ENCODE results near the gene ERP44. TPM values are rescaled to one million over a fixed set of nuclear protein-coding genes. Genes with fewer than 3 reads are reported as not detected.
"Not testable (repeated sequence)": the region's sequence is repeated elsewhere in the genome, so short reads cannot be mapped to it uniquely, and the experiment has no call there.

Gene ERP44
- total RNA-seq, 1 experiment from 2014 or later: 17.4 TPM

- no peak for DNase-seq (ENCODE audit: low read depth)
Observed at GRCh38 chr9:100019541-100019940, 79.3 kb downstream of the ERP44 start.

GRCh38 chr9:100014846-100015245 is 84.0 kb downstream of the ERP44 start:
- DNase-seq (ENCODE audit: low read depth): no peak

- DNase-seq (ENCODE audit: low read depth): no peak
Observed at GRCh38 chr9:100013573-100013972, 85.2 kb downstream of the ERP44 start.

- no peak for DNase-seq (ENCODE audit: low read depth)
Observed at GRCh38 chr9:100012279-100012678, 86.5 kb downstream of the ERP44 start.

GRCh38 chr9:100011062-100011681 is 87.6 kb downstream of the ERP44 start:
- DNase-seq (ENCODE audit: low read depth): peak; percentile 48

- no peak for DNase-seq (ENCODE audit: low read depth)
Observed at GRCh38 chr9:99999797-100000196, 99.0 kb downstream of the ERP44 start.

- DNase-seq (ENCODE audit: low read depth): no peak
Observed at GRCh38 chr9:99998866-99999265, 99.9 kb downstream of the ERP44 start.

- no peak for DNase-seq (ENCODE audit: low read depth)
Observed at GRCh38 chr9:99998266-99998665, 100.5 kb downstream of the ERP44 start.

- not testable (repeated sequence) for DNase-seq (ENCODE audit: low read depth)
Observed at GRCh38 chr9:99990508-99990907, 108.3 kb downstream of the ERP44 start.

- no peak for DNase-seq (ENCODE audit: low read depth)
Observed at GRCh38 chr9:99986642-99987041, 112.2 kb downstream of the ERP44 start.

GRCh38 chr9:99980598-99980997 is 118.2 kb downstream of the ERP44 start:
- no peak for DNase-seq (ENCODE audit: low read depth)

- DNase-seq (ENCODE audit: low read depth): no peak
Observed at GRCh38 chr9:99978221-99978620, 120.6 kb downstream of the ERP44 start.

GRCh38 chr9:99977033-99977792 is 121.6 kb downstream of the ERP44 start:
- no peak for DNase-seq (ENCODE audit: low read depth)

- no peak for DNase-seq (ENCODE audit: low read depth)
Observed at GRCh38 chr9:99973455-99973854, 125.3 kb downstream of the ERP44 start.

GRCh38 chr9:99971410-99971809 is 127.4 kb downstream of the ERP44 start:
- no peak for DNase-seq (ENCODE audit: low read depth)

GRCh38 chr9:99970481-99970880 is 128.3 kb downstream of the ERP44 start:
- DNase-seq (ENCODE audit: low read depth): no peak

GRCh38 chr9:99967457-99967856 is 131.3 kb downstream of the ERP44 start:
- no peak for DNase-seq (ENCODE audit: low read depth)

GRCh38 chr9:99966716-99967115 is 132.1 kb downstream of the ERP44 start:
- peak; percentile 66 for DNase-seq (ENCODE audit: low read depth)

GRCh38 chr9:99966001-99966400 is 132.8 kb downstream of the ERP44 start:
- DNase-seq (ENCODE audit: low read depth): no peak

GRCh38 chr9:99964336-99964735 is 134.5 kb downstream of the ERP44 start:
- no peak for DNase-seq (ENCODE audit: low read depth)

GRCh38 chr9:99962680-99963261 is 136.0 kb downstream of the ERP44 start:
- peak; percentile 38 for DNase-seq (ENCODE audit: low read depth)

GRCh38 chr9:99955606-99956005 is 143.2 kb downstream of the ERP44 start:
- DNase-seq (ENCODE audit: low read depth): no peak

- DNase-seq (ENCODE audit: low read depth): no peak
Observed at GRCh38 chr9:99954819-99955218, 144.0 kb downstream of the ERP44 start.

Data from HT1080 (cell line).